ENCODE data around the gene TTC21B.

Gene TTC21B

GRCh38 chr2:165913636-165914035 lies 39.9 kb downstream of the TTC21B start (continued):
- TF ChIP-seq PRDM10 (tag by site-specific recombination; IDR thresholded peaks at IDR 0.05) = no peak

- no peak overlapping the region for H3K27ac ChIP-seq (ENCODE audit: extremely low read depth, low read depth, low read length)
- TF ChIP-seq REPIN1 (tag by site-specific recombination; IDR thresholded peaks at IDR 0.05; ENCODE audit: low read depth) (no peak), KLF9 (tag by site-specific recombination; IDR thresholded peaks at IDR 0.05; ENCODE audit: low read depth) (no peak), ZNF311 (tag by site-specific recombination; IDR thresholded peaks at IDR 0.05; ENCODE audit: borderline replicate concordance) (no peak)
- CTCF ChIA-PET = no interaction called here
These were observed 41.6 kb downstream of the TTC21B start for GRCh38 chr2:165911981-165912380.

GRCh38 chr2:165911231-165911630 lies 42.3 kb downstream of the TTC21B start:
- Histone ChIP-seq H3K4me1 (ENCODE audit: control insufficient read depth, insufficient read depth, low read length) (no peaks in the 10 kb centered on the region), H3K4me3 (ENCODE audit: low read depth, low read length) (no peak overlapping the region), H3K9me3 (ENCODE audit: control insufficient read depth, insufficient read depth, low read depth, low read length) (no peaks in the 10 kb centered on the region), H3K36me3 (ENCODE audit: control insufficient read depth in 2 of 2, insufficient read depth in 1 of 2, low read length in 2 of 2) (peaks cover 40 to 47% of the 10 kb centered on the region in 2 experiments), H3K27ac (ENCODE audit: extremely low read depth, low read depth, low read length) (no peak overlapping the region)
- ChIA-PET POLR2A (no interaction called here), CTCF (interaction anchor here (0.6 kb wide), 2 partner anchors 76 to 835 kb away, joined by 3 to 4 read pairs; no protein-coding TSS in a partner anchor)
- TF ChIP-seq ZNF664 (tag by site-specific recombination; IDR thresholded peaks at IDR 0.05) = no peak
- no peak for TF ChIP-seq ZNF560 (tag by site-specific recombination; IDR thresholded peaks at IDR 0.05; ENCODE audit: borderline replicate concordance)

More at GRCh38 chr2:165911981-165912380, 41.6 kb downstream of the TTC21B start:
- no peaks in the 10 kb centered on the region for H3K9me3 ChIP-seq (ENCODE audit: control insufficient read depth, insufficient read depth, low read depth, low read length)
- H3K36me3 ChIP-seq (ENCODE audit: control insufficient read depth in 2 of 2, insufficient read depth in 1 of 2, low read length in 2 of 2) = peaks cover 39 to 53% of the 10 kb centered on the region in 2 experiments
- POLR2A ChIA-PET = no interaction called here
- H3K4me3 ChIP-seq (ENCODE audit: low read depth, low read length) = no peak overlapping the region
- H3K4me1 ChIP-seq (ENCODE audit: control insufficient read depth, insufficient read depth, low read length) = no peaks in the 10 kb centered on the region

- H3K27ac ChIP-seq (ENCODE audit: extremely low read depth, low read depth, low read length) = no peak overlapping the region
- H3K4me1 ChIP-seq (ENCODE audit: control insufficient read depth, insufficient read depth, low read length) = no peaks in the 10 kb centered on the region
- peaks cover 38 to 40% of the 10 kb centered on the region in 2 experiments for H3K36me3 ChIP-seq (ENCODE audit: control insufficient read depth in 2 of 2, insufficient read depth in 1 of 2, low read length in 2 of 2)
- H3K9me3 ChIP-seq (ENCODE audit: control insufficient read depth, insufficient read depth, low read depth, low read length) = no peaks in the 10 kb centered on the region
- ChIA-PET POLR2A (no interaction called here), CTCF (interaction anchor here (0.5 kb wide), 1 partner anchor 45 kb away, joined by 7 read pairs; no protein-coding TSS in a partner anchor)
- H3K4me3 ChIP-seq (ENCODE audit: low read depth, low read length) = no peak overlapping the region
- no peak for TF ChIP-seq ZFP3 (tag by site-specific recombination; IDR thresholded peaks at IDR 0.05; ENCODE audit: low read depth)
- no peak for TF ChIP-seq ZBTB21 (tag by site-specific recombination; IDR thresholded peaks at IDR 0.05)
- no peak for TF ChIP-seq ZNF175 (tag by site-specific recombination; IDR thresholded peaks at IDR 0.05)
- no peak for TF ChIP-seq KLF1 (tag by site-specific recombination; IDR thresholded peaks at IDR 0.05)
- TF ChIP-seq ZNF366 (tag by site-specific recombination; conservative IDR thresholded peaks at IDR 0.05) = no peak
- no peak for TF ChIP-seq CTCF (tag by site-specific recombination; IDR thresholded peaks at IDR 0.05)
- TF ChIP-seq KLF9 (tag by site-specific recombination; IDR thresholded peaks at IDR 0.05; ENCODE audit: low read depth) = no peak
- no peak for TF ChIP-seq ZNF302 (tag by site-specific recombination; IDR thresholded peaks at IDR 0.05; ENCODE audit: low read depth)
- TF ChIP-seq ZBTB48 (tag by site-specific recombination; IDR thresholded peaks at IDR 0.05) = no peak
- TF ChIP-seq ZNF747 (tag by site-specific recombination; IDR thresholded peaks at IDR 0.05) = no peak
- TF ChIP-seq PRDM10 (tag by site-specific recombination; IDR thresholded peaks at IDR 0.05) = no peak
- no peak for TF ChIP-seq ZNF701 (tag by site-specific recombination; IDR thresholded peaks at IDR 0.05)
- no peak for TF ChIP-seq ZNF121 (tag by site-specific recombination; IDR thresholded peaks at IDR 0.05)
- TF ChIP-seq ZSCAN30 (tag by site-specific recombination; IDR thresholded peaks at IDR 0.05) = no peak
- no peak for TF ChIP-seq ZNF404 (tag by site-specific recombination; IDR thresholded peaks at IDR 0.05)
- TF ChIP-seq ZNF48 (tag by site-specific recombination; IDR thresholded peaks at IDR 0.05) = no peak
- no peak for TF ChIP-seq HOXA7 (CRISPR knock-in tag; IDR thresholded peaks at IDR 0.05; ENCODE audit: borderline replicate concordance)
- no peak for TF ChIP-seq ZNF248 (tag by site-specific recombination; IDR thresholded peaks at IDR 0.05)
These were observed 44.1 kb downstream of the TTC21B start for GRCh38 chr2:165909466-165909865.
